22Rv1 (cell line): Measurements from ENCODE around the gene SEL1L.
A peak's percentile ranks its signal among the peaks of the same experiment; 100 is the strongest.

Experiments
- CTCF ChIP-seq: fragments of 450-650 bp; IDR thresholded peaks from 2 replicates; pipeline ENCODE4 v1.5.1; 2017; ENCODE audit warnings: mild to moderate bottlenecking
- ZFX ChIP-seq: fragments of 450-650 bp; IDR thresholded peaks from 2 replicates; pipeline ENCODE4 v1.6.1; 2017; ENCODE audit warnings: antibody characterized with exemption, borderline replicate concordance

GRCh38 chr14:81464253-81465002 is 69.2 kb downstream of the SEL1L start:
- peak; percentile 89 for TF ChIP-seq CTCF
- no peak for TF ChIP-seq ZFX
